GM12878 (cell line): ENCODE measurements around the gene HDAC8. TPM values are rescaled to one million over a fixed set of nuclear protein-coding genes. Genes with fewer than 3 reads are reported as not detected.

Experiments
- ATAC-seq: fragments of 200-7000 bp; cut with Tn5 transposase; 3 replicates; pipeline ENCODE4 v1.9.1; 2020; ENCODE audit warnings: mild to moderate bottlenecking, moderate library complexity
- BruUV-seq: library from RNA; stranded (reverse); fragments of 400-500 nt; replicated peaks from 2 replicates; lab custom pipeline; 2021; lab: Mats Ljungman, UMichigan
- CTCF ChIA-PET: fragments of 300-600 bp; sonication (Branson Sonifier 250); formaldehyde crosslinking; extraction: SDS; loops from one replicate; lab custom pipeline; 2021; ENCODE audit warnings: inconsistent platforms; lab: Yijun Ruan, JAX
- POLR2A ChIA-PET: fragments of 350-600 bp; formaldehyde crosslinking; extraction: SDS; loops from one replicate; lab custom pipeline; 2021; ENCODE audit warnings: inconsistent platforms; lab: Charles Lee
- RAD21 ChIA-PET: fragments of 300-600 bp; sonication (Branson Sonifier 250); formaldehyde crosslinking; loops from one replicate; lab custom pipeline; 2023; ENCODE audit warnings: antibody characterized with exemption; ENCODE audit not compliant: unreplicated experiment; lab: Charles Lee
- SMC1A ChIA-PET: fragments of 300-600 bp; sonication (Branson Sonifier 250); formaldehyde crosslinking; loops from one replicate; lab custom pipeline; 2023; ENCODE audit not compliant: unreplicated experiment, uncharacterized antibody; lab: Charles Lee
- DNase-seq: peaks from one replicate; pipeline ENCODE4 v3.0.0-alpha.2; 2011; ENCODE audit warnings: low read depth, low spot score
- FAIRE-seq: peaks from 3 replicates; lab custom pipeline; 2011; peaks lifted over from hg19 to GRCh38; lab: Jason Lieb, UNC
- H2AFZ ChIP-seq: 2 replicates; pipeline ENCODE4 v1.6.0; 2011; ENCODE audit warnings: low read depth, low read length, control low read depth; ENCODE audit not compliant: control insufficient read depth
- H3K27ac ChIP-seq: 2 replicates; pipeline ENCODE4 v1.5.1; 2011; ENCODE audit warnings: control low read depth; ENCODE audit not compliant: control insufficient read depth, insufficient read depth
- H3K27me3 ChIP-seq, 2 experiments: replicated peaks in 1 of 2; 2 replicates each; pipeline versions ENCODE4 v1.6.0 to v1.6.1; 2011; ENCODE audit warnings: low read length in 1 of 2; ENCODE audit not compliant: control insufficient read depth in 2 of 2, insufficient read depth in 2 of 2
- H3K36me3 ChIP-seq, 2 experiments: 2 replicates each; pipeline ENCODE4 v1.5.1; 2011; ENCODE audit warnings: low read length in 1 of 2; ENCODE audit not compliant: control insufficient read depth in 2 of 2, insufficient read depth in 2 of 2
- H3K4me1 ChIP-seq: 2 replicates; pipeline ENCODE4 v1.6.1; 2011; ENCODE audit warnings: mild to moderate bottlenecking, low read length, moderate library complexity, mixed read lengths; ENCODE audit not compliant: control insufficient read depth, insufficient read depth
- H3K4me2 ChIP-seq: 2 replicates; pipeline ENCODE4 v1.6.0; 2011; ENCODE audit warnings: control low read depth; ENCODE audit not compliant: control insufficient read depth, insufficient read depth
- H3K4me3 ChIP-seq: fragments of 200-600 bp; sonication (generic); 2 replicates; pipeline ENCODE4 v1.5.1; 2016
- H3K79me2 ChIP-seq: 2 replicates; pipeline ENCODE4 v1.6.0; 2011; ENCODE audit warnings: low read length; ENCODE audit not compliant: control insufficient read depth, insufficient read depth
- H3K9ac ChIP-seq: 2 replicates; pipeline ENCODE4 v1.8.0; 2011; ENCODE audit warnings: low read length, control low read depth, mixed read lengths; ENCODE audit not compliant: control insufficient read depth, insufficient read depth
- H3K9me3 ChIP-seq: replicated peaks from 3 replicates; pipeline ENCODE4 v1.5.1; 2011; ENCODE audit warnings: mild to moderate bottlenecking, low read length; ENCODE audit not compliant: control insufficient read depth, insufficient read depth
- H4K20me1 ChIP-seq: 2 replicates; pipeline ENCODE4 v1.6.0; 2011; ENCODE audit not compliant: control insufficient read depth, insufficient read depth
- FOS ChIP-seq: IDR thresholded peaks from 3 replicates; pipeline ENCODE4 v1.6.1; 2011; ENCODE audit warnings: borderline replicate concordance; ENCODE audit not compliant: insufficient read length; ENCODE audit errors: extremely low read depth
- GATAD2B ChIP-seq: fragments of 450-650 bp; conservative IDR thresholded peaks from 2 replicates; pipeline ENCODE4 v1.6.1; 2017; ENCODE audit warnings: low read depth, mild to moderate bottlenecking, moderate library complexity
- IRF4 ChIP-seq: IDR thresholded peaks from 2 replicates; pipeline ENCODE4 v1.6.1; 2011; ENCODE audit warnings: low read depth, low read length
- KAT2A ChIP-seq: conservative IDR thresholded peaks from 2 replicates; pipeline ENCODE4 v1.6.1; 2011; ENCODE audit warnings: low read depth, low read length; ENCODE audit not compliant: control insufficient read depth
- KDM1A ChIP-seq: fragments of 200-600 bp; sonication (generic); IDR thresholded peaks from 2 replicates; pipeline ENCODE4 v1.6.1; 2016; ENCODE audit warnings: borderline replicate concordance
- MYB ChIP-seq: fragments of 150-350 bp; IDR thresholded peaks from 2 replicates; pipeline ENCODE4 v1.6.1; 2014; ENCODE audit warnings: mild to moderate bottlenecking, low read depth, low read length, borderline replicate concordance
- NBN ChIP-seq: fragments of 450-650 bp; IDR thresholded peaks from 2 replicates; pipeline ENCODE4 v1.6.1; 2016
- RUNX3 ChIP-seq: IDR thresholded peaks from 2 replicates; pipeline ENCODE4 v1.6.1; 2012; ENCODE audit warnings: low read length, inconsistent platforms
- SMARCA5 ChIP-seq: fragments of 450-650 bp; IDR thresholded peaks from 2 replicates; pipeline ENCODE4 v1.6.1; 2017; ENCODE audit warnings: mild to moderate bottlenecking
- SP1 ChIP-seq: IDR thresholded peaks from one replicate; pipeline ENCODE4 v1.6.1; 2011; ENCODE audit warnings: low read depth, low read length
- SUZ12 ChIP-seq: fragments of 200-600 bp; sonication (generic); IDR thresholded peaks from one replicate; pipeline ENCODE4 v1.6.1; 2018; ENCODE audit warnings: antibody characterized with exemption, mild to moderate bottlenecking; ENCODE audit not compliant: unreplicated experiment
- ZNF217 ChIP-seq: fragments of 450-650 bp; IDR thresholded peaks from 2 replicates; pipeline ENCODE4 v1.6.1; 2017; ENCODE audit warnings: antibody characterized with exemption, mild to moderate bottlenecking
- ZNF384 ChIP-seq: IDR thresholded peaks from 2 replicates; pipeline ENCODE4 v1.6.1; 2012; ENCODE audit warnings: low read depth, mild to moderate bottlenecking, low read length, improper control_type of control experiment, borderline replicate concordance
- WGBS: methylation state at CpG from one replicate; pipeline ENCODE4 v1.1.6; 2016; ENCODE audit warnings: low lambda C conversion rate; ENCODE audit not compliant: insufficient replicate concordance, insufficient coverage; ENCODE audit errors: missing lambda C conversion rate; 5-methylcytosine and 5-hydroxymethylcytosine counted together
- in situ Hi-C: fragments of 300-500 bp; cut with MboI; formaldehyde crosslinking; loops from 9 replicates; pipeline ENCODE4 v1.14.3; 2018; ENCODE audit warnings: mixed read lengths
- intact Hi-C: fragments of 100-400 bp; cut with micrococcal nuclease; formaldehyde crosslinking; loops from one replicate; pipeline ENCODE4 v1.14.2; 2022; ENCODE audit not compliant: unreplicated experiment
- polyA plus RNA-seq, 11 experiments: library from polyadenylated mRNA; depleted of rRNA in 4 of 11; unstranded in 6 of 11; stranded (reverse) in 5 of 11; fragments of >200 nt; fragmentation: Nextera tagmentation in 4 of 11; fragmentation: Illumina TruSeq in 1 of 11; extraction: Ambion mirVana in 4 of 11; extraction: Trizol in 1 of 11; gene quantifications; 1 replicate in 1 of 11; 2 replicates in 10 of 11; pipeline versions ENCODE4 v1.2.1 to v1.2.3, GENCODE V29; 2011 to 2016; ENCODE audit warnings: inconsistent platforms in 2 of 11, missing spikeins in 2 of 11, low read depth in 1 of 11
- total RNA-seq, 4 experiments: library from RNA; depleted of rRNA in 3 of 4; stranded (reverse); fragments of >200 nt in 3 of 4; fragmentation: Illumina TruSeq in 1 of 4; extraction: Trizol in 1 of 4; gene quantifications; 2 replicates each; pipeline versions ENCODE4 v1.2.1 to v1.2.3, GENCODE V29; 2013 to 2021
- TF ChIP-seq, protein P1 (sequence below): IDR thresholded peaks from 2 replicates; pipeline ENCODE4 v1.6.1; 2012; ENCODE audit warnings: low read depth, low read length, improper control_type of control experiment
- TF ChIP-seq, protein P2 (sequence below): fragments of 450-650 bp; IDR thresholded peaks from 2 replicates; pipeline ENCODE4 v1.6.1; 2017; ENCODE audit warnings: mild to moderate bottlenecking, moderate library complexity

HDAC8 gene
- total and polyA plus RNA-seq, 10 of the 15 experiments (the other 5 are each of a cell fraction or from before 2014, with no cell fraction given), result 18.1 to 34.7 (median 29.1) TPM

DNA sequence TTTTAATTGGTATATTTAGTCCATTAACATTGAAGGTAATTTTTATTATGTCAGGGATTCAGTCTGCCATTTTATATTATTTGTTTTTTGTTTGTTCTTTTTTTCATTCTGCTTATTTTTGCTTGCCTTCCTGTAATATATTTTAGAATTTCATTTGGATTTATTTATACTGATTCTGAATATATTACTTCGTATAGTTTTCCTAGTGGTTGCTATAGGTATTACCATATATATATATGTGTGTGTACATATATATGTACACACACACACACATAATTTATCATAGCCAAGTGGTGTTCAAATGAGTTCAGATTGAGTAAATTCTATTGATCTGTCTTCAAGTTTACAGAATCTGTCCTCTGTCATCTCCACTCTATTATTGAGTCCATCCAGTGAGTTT is 278.1 kb downstream of the HDAC8 start:
- ChIA-PET CTCF (interaction anchor here (0.8 kb wide), 1 partner anchor 22 kb away, joined by 3 read pairs; no protein-coding TSS in a partner anchor), SMC1A (no interaction called here), POLR2A (no interaction called here), RAD21 (no interaction called here)
- no peak overlapping the region for H3K4me3 ChIP-seq
- no peaks in the 10 kb centered on the region for H4K20me1 ChIP-seq
- TF ChIP-seq ZNF384 (no peak), KDM1A (no peak), RUNX3 (no peak), FOS (no peak), SMARCA5 (no peak), KAT2A (no peak), SUZ12 (no peak), MYB (no peak), SP1 (no peak), GATAD2B (no peak), IRF4 (no peak), NBN (no peak), ZNF217 (no peak)
- TF ChIP-seq, protein P1, sequence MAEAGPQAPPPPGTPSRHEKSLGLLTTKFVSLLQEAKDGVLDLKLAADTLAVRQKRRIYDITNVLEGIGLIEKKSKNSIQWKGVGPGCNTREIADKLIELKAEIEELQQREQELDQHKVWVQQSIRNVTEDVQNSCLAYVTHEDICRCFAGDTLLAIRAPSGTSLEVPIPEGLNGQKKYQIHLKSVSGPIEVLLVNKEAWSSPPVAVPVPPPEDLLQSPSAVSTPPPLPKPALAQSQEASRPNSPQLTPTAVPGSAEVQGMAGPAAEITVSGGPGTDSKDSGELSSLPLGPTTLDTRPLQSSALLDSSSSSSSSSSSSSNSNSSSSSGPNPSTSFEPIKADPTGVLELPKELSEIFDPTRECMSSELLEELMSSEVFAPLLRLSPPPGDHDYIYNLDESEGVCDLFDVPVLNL, result no peak
- TF ChIP-seq, protein P2, sequence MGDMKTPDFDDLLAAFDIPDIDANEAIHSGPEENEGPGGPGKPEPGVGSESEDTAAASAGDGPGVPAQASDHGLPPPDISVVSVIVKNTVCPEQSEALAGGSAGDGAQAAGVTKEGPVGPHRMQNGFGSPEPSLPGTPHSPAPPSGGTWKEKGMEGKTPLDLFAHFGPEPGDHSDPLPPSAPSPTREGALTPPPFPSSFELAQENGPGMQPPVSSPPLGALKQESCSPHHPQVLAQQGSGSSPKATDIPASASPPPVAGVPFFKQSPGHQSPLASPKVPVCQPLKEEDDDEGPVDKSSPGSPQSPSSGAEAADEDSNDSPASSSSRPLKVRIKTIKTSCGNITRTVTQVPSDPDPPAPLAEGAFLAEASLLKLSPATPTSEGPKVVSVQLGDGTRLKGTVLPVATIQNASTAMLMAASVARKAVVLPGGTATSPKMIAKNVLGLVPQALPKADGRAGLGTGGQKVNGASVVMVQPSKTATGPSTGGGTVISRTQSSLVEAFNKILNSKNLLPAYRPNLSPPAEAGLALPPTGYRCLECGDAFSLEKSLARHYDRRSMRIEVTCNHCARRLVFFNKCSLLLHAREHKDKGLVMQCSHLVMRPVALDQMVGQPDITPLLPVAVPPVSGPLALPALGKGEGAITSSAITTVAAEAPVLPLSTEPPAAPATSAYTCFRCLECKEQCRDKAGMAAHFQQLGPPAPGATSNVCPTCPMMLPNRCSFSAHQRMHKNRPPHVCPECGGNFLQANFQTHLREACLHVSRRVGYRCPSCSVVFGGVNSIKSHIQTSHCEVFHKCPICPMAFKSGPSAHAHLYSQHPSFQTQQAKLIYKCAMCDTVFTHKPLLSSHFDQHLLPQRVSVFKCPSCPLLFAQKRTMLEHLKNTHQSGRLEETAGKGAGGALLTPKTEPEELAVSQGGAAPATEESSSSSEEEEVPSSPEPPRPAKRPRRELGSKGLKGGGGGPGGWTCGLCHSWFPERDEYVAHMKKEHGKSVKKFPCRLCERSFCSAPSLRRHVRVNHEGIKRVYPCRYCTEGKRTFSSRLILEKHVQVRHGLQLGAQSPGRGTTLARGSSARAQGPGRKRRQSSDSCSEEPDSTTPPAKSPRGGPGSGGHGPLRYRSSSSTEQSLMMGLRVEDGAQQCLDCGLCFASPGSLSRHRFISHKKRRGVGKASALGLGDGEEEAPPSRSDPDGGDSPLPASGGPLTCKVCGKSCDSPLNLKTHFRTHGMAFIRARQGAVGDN, result no peak
- WGBS, result 0% methylated on average over 1 of the region's 1 CpG
- H3K9me3 ChIP-seq, result no peaks in the 10 kb centered on the region
- no TSS peak for BruUV-seq
- no peak overlapping the region for H3K4me2 ChIP-seq
- intact Hi-C loops (no loop called here), in situ Hi-C loops (loop anchor here (5.0 kb wide), 1 partner anchor 52 kb away; no protein-coding TSS in a partner anchor)
- no peak overlapping the region for H2AFZ ChIP-seq
- FAIRE-seq, result no peak
- no peak for DNase-seq
- H3K9ac ChIP-seq, result no peak overlapping the region
- H3K27ac ChIP-seq, result no peak overlapping the region
- ATAC-seq, result no peak
- H3K4me1 ChIP-seq, result no peaks in the 10 kb centered on the region
- H3K79me2 ChIP-seq, result no peaks in the 10 kb centered on the region
- no peaks in the 10 kb centered on the region for H3K36me3 ChIP-seq
- peaks cover 0 to 3% of the 10 kb centered on the region in 2 experiments; a peak in 3 of 4 replicates for H3K27me3 ChIP-seq
